H9 (cell line): Measurements from ENCODE around the gene PTTG1. TPM values are rescaled to one million over a fixed set of nuclear protein-coding genes. Genes with fewer than 3 reads are reported as not detected.
A peak's percentile ranks its signal among the peaks of the same experiment; 100 is the strongest.

Experiments
- DNase-seq: peaks from one replicate; pipeline ENCODE4 v3.0.0-alpha.2; 2017
- H2AFZ ChIP-seq: one replicate; pipeline ENCODE4 v1.6.1; 2013; ENCODE audit warnings: mild to moderate bottlenecking, low read length, control low read depth, moderate library complexity
- H2AK5ac ChIP-seq: 2 replicates; pipeline ENCODE4 v1.6.1; 2013; ENCODE audit warnings: low read length, control low read depth, mixed read lengths; ENCODE audit not compliant: insufficient read length
- H2BK120ac ChIP-seq: one replicate; pipeline ENCODE4 v1.6.1; 2013; ENCODE audit warnings: low read depth, mild to moderate bottlenecking, low read length, control low read depth, inconsistent platforms; ENCODE audit not compliant: poor library complexity, severe bottlenecking
- H2BK12ac ChIP-seq: 2 replicates; pipeline ENCODE4 v1.6.1; 2013; ENCODE audit warnings: low read length, control low read depth, mixed read lengths, low read depth; ENCODE audit not compliant: insufficient read length
- H2BK15ac ChIP-seq: 2 replicates; pipeline ENCODE4 v1.6.1; 2013; ENCODE audit warnings: low read depth, low read length, control low read depth
- H2BK20ac ChIP-seq: one replicate; pipeline ENCODE4 v1.6.1; 2013; ENCODE audit warnings: low read depth, mild to moderate bottlenecking, low read length, control low read depth, inconsistent platforms; ENCODE audit not compliant: poor library complexity, severe bottlenecking
- H2BK5ac ChIP-seq: 2 replicates; pipeline ENCODE4 v1.6.1; 2013; ENCODE audit warnings: low read length, control low read depth, mixed read lengths; ENCODE audit not compliant: insufficient read length
- H3K14ac ChIP-seq: 2 replicates; pipeline ENCODE4 v1.6.1; 2013; ENCODE audit warnings: low read length, control low read depth; ENCODE audit not compliant: insufficient read depth
- H3K18ac ChIP-seq: 2 replicates; pipeline ENCODE4 v1.6.1; 2013; ENCODE audit warnings: low read depth, mild to moderate bottlenecking, mixed read lengths, low read length, control low read depth; ENCODE audit not compliant: insufficient read length
- H3K23ac ChIP-seq: 2 replicates; pipeline ENCODE4 v1.6.1; 2013; ENCODE audit warnings: low read length, control low read depth, mixed read lengths, low read depth; ENCODE audit not compliant: insufficient read length
- H3K23me2 ChIP-seq: 2 replicates; pipeline ENCODE4 v1.6.1; 2013; ENCODE audit warnings: low read depth, mild to moderate bottlenecking, mixed read lengths, low read length, control low read depth; ENCODE audit not compliant: insufficient read length, poor library complexity, severe bottlenecking
- H3K27ac ChIP-seq: 2 replicates; pipeline ENCODE4 v1.5.1; 2013; ENCODE audit warnings: low read length, control low read depth, mixed read lengths, low read depth; ENCODE audit not compliant: insufficient read length
- H3K27me3 ChIP-seq: 2 replicates; pipeline ENCODE4 v1.6.1; 2013; ENCODE audit warnings: low read length, control low read depth, inconsistent platforms; ENCODE audit not compliant: insufficient read depth
- H3K4ac ChIP-seq: 2 replicates; pipeline ENCODE4 v1.6.1; 2013; ENCODE audit warnings: low read depth, mild to moderate bottlenecking, control low read depth, inconsistent platforms, low read length, moderate library complexity
- H3K4me1 ChIP-seq: 2 replicates; pipeline ENCODE4 v1.6.1; 2013; ENCODE audit warnings: low read length, control low read depth, inconsistent platforms; ENCODE audit not compliant: insufficient read depth
- H3K4me2 ChIP-seq: 2 replicates; pipeline ENCODE4 v1.6.1; 2013; ENCODE audit warnings: low read length, control low read depth, mixed read lengths; ENCODE audit not compliant: insufficient read length, insufficient read depth
- H3K56ac ChIP-seq: 2 replicates; pipeline ENCODE4 v1.6.1; 2013; ENCODE audit warnings: low read depth, mild to moderate bottlenecking, mixed read lengths, low read length, control low read depth; ENCODE audit not compliant: insufficient read length
- H3K79me1 ChIP-seq: 2 replicates; pipeline ENCODE4 v1.6.1; 2013; ENCODE audit warnings: low read depth, mild to moderate bottlenecking, moderate library complexity, low read length, control low read depth, inconsistent platforms; ENCODE audit not compliant: insufficient read depth, poor library complexity, severe bottlenecking
- H3K79me2 ChIP-seq: 2 replicates; pipeline ENCODE4 v1.6.1; 2013; ENCODE audit warnings: low read length, control low read depth, inconsistent platforms; ENCODE audit not compliant: insufficient read depth
- H3K9ac ChIP-seq: 2 replicates; pipeline ENCODE4 v1.6.1; 2013; ENCODE audit warnings: low read length, control low read depth, mixed read lengths; ENCODE audit not compliant: insufficient read length; ENCODE audit errors: extremely low read depth
- H3K9me3 ChIP-seq: one replicate; pipeline ENCODE4 v1.6.1; 2013; ENCODE audit warnings: low read depth, low read length, inconsistent platforms; ENCODE audit not compliant: control insufficient read depth
- H3T11ph ChIP-seq: one replicate; pipeline ENCODE4 v1.6.1; 2013; ENCODE audit warnings: mild to moderate bottlenecking, low read length, control low read depth, inconsistent platforms
- H4K20me1 ChIP-seq: one replicate; pipeline ENCODE4 v1.6.1; 2013; ENCODE audit not compliant: control insufficient read depth, insufficient read length, insufficient read depth
- H4K5ac ChIP-seq: 2 replicates; pipeline ENCODE4 v1.6.1; 2013; ENCODE audit warnings: low read depth, mild to moderate bottlenecking, mixed read lengths, low read length, control low read depth; ENCODE audit not compliant: insufficient read length
- H4K8ac ChIP-seq: replicated peaks from 2 replicates; pipeline ENCODE4 v1.6.1; 2013; ENCODE audit warnings: low read length, control low read depth, mixed read lengths, low read depth; ENCODE audit not compliant: insufficient read length
- H4K91ac ChIP-seq: 2 replicates; pipeline ENCODE4 v1.6.1; 2013; ENCODE audit warnings: low read depth, mild to moderate bottlenecking, moderate library complexity, mixed read lengths, low read length, control low read depth; ENCODE audit not compliant: insufficient read length
- H3K27ac Mint-ChIP-seq, 3 experiments: 2 replicates in 2 of 3; 3 replicates in 1 of 3; pipeline ENCODE4 v1.8.0; 2020 to 2021; ENCODE audit warnings: mixed read lengths in 3 of 3, mild to moderate bottlenecking in 1 of 3, moderate library complexity in 1 of 3
- H3K27me3 Mint-ChIP-seq: 2 replicates; pipeline ENCODE4 v1.8.0; 2021; ENCODE audit warnings: low read depth, mild to moderate bottlenecking, moderate library complexity, mixed read lengths
- H3K36me3 Mint-ChIP-seq, 3 experiments: 2 replicates in 2 of 3; 3 replicates in 1 of 3; pipeline ENCODE4 v1.8.0; 2020 to 2021; ENCODE audit warnings: low read depth in 3 of 3, mixed read lengths in 3 of 3; ENCODE audit not compliant: insufficient read depth in 1 of 3
- H3K4me1 Mint-ChIP-seq, 2 experiments: 2 replicates each; pipeline ENCODE4 v1.8.0; 2020; ENCODE audit warnings: mixed read lengths in 2 of 2
- H3K4me3 Mint-ChIP-seq, 2 experiments: 2 replicates in 1 of 2; 3 replicates in 1 of 2; pipeline ENCODE4 v1.8.0; 2020 to 2021; ENCODE audit warnings: mild to moderate bottlenecking in 2 of 2, mixed read lengths in 2 of 2, moderate library complexity in 1 of 2
- H3K9me3 Mint-ChIP-seq, 2 experiments: 2 replicates in 1 of 2; 3 replicates in 1 of 2; pipeline ENCODE4 v1.8.0; 2020; ENCODE audit warnings: mild to moderate bottlenecking in 2 of 2, mixed read lengths in 2 of 2, moderate library complexity in 1 of 2
- WGBS: extraction: QIAGEN DNeasy Blood & Tissue Kit; methylation state at CpG from one replicate; pipeline ENCODE4 v1.1.7; 2013; ENCODE audit warnings: missing lambda C conversion rate, low lambda C conversion rate, mixed read lengths; ENCODE audit not compliant: insufficient read length; ENCODE audit errors: extremely low coverage; 5-methylcytosine and 5-hydroxymethylcytosine counted together
- total RNA-seq: library from RNA; stranded (reverse); gene quantifications from 2 replicates; pipeline ENCODE4 v1.2.1, GENCODE V29; 2021
- TF ChIP-seq, protein P1 (sequence below): fragments of 200-600 bp; sonication (generic); conservative IDR thresholded peaks from 3 replicates; pipeline ENCODE4 v1.8.0; 2021; ENCODE audit warnings: antibody characterized with exemption, mild to moderate bottlenecking

PTTG1 gene
- total RNA-seq, 1 experiment from 2014 or later = 279 TPM

DNA sequence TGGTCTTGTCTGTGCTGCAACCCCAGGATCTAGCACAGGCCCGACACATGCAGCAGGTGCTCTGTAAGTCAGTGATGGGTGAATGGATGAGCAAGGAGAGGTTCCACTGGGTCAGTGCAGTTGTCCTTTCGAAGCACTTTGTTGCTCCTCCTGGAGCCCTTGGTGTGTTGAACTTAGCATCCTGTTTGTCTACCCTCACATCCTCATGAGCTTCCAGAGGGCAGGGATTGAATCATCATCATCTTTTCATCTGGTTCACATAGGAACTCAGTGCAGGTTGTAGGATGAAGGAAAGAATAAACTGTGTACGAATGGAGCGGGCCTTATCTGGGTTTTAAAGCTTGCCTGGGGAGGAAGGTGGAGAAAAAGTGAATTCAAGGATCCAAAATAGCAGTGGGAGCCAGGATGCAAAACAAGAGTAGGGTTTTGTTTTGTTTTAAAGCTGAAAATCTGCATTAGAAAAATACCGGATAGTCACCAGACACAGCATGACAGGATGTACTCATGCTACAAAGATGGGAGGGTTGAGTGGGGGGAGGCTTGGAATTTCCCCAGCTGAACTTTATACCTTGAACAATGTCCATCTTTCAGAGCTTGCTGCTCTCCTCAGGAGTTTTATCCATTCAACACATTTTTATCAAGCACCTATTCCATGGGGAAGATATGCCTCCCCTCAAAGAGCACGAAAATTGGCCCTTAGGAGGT, 55.8 kb downstream of the PTTG1 start:
- Mint-ChIP-seq H3K4me1 (peaks cover 22 to 46% of the 10 kb centered on the region in 2 experiments), H3K4me3 (peak overlapping the region in 1 of 2 experiments; percentile 30; a peak in 4 of 5 replicates), H3K27ac (peak overlapping the region; percentile 74 to 97 (median 85)), H3K36me3 (peaks cover 0 to 1% (median 0%) of the 10 kb centered on the region in 3 experiments; a peak in 1 of 7 replicates), H3K27me3 (no peaks in the 10 kb centered on the region), H3K9me3 (no peaks in the 10 kb centered on the region)
- Histone ChIP-seq H2AK5ac (no peak overlapping the region), H3K9me3 (no peaks in the 10 kb centered on the region), H2BK15ac (no peak overlapping the region), H4K20me1 (no peaks in the 10 kb centered on the region), H4K8ac (no peak overlapping the region), H3K4me2 (peak overlapping the region; percentile 15), H2BK120ac (no peak overlapping the region), H3K79me1 (no peaks in the 10 kb centered on the region), H3K4me1 (peaks cover 12% of the 10 kb centered on the region; the same call in 1 of the 2 replicates), H3K27ac (peak overlapping the region; percentile 88), H3K9ac (no peak overlapping the region), H2BK20ac (no peak overlapping the region), H3K23ac (no peak overlapping the region), H2BK5ac (no peak overlapping the region), H3K56ac (peak overlapping the region; percentile 1), H3K4ac (no peak overlapping the region), H3K14ac (no peak overlapping the region), H4K91ac (no peak overlapping the region), H3K27me3 (no peaks in the 10 kb centered on the region), H4K5ac (no peak overlapping the region), H3K18ac (no peak overlapping the region), H2BK12ac (no peak overlapping the region), H2AFZ (no peak overlapping the region), H3K79me2 (no peaks in the 10 kb centered on the region), H3T11ph (no peak overlapping the region), H3K23me2 (no peaks in the 10 kb centered on the region)
- no peak for DNase-seq
- TF ChIP-seq, protein P1, sequence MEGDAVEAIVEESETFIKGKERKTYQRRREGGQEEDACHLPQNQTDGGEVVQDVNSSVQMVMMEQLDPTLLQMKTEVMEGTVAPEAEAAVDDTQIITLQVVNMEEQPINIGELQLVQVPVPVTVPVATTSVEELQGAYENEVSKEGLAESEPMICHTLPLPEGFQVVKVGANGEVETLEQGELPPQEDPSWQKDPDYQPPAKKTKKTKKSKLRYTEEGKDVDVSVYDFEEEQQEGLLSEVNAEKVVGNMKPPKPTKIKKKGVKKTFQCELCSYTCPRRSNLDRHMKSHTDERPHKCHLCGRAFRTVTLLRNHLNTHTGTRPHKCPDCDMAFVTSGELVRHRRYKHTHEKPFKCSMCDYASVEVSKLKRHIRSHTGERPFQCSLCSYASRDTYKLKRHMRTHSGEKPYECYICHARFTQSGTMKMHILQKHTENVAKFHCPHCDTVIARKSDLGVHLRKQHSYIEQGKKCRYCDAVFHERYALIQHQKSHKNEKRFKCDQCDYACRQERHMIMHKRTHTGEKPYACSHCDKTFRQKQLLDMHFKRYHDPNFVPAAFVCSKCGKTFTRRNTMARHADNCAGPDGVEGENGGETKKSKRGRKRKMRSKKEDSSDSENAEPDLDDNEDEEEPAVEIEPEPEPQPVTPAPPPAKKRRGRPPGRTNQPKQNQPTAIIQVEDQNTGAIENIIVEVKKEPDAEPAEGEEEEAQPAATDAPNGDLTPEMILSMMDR = no peak
- no CpG with 5 or more reads among the region's 6 CpGs for WGBS
